SU-DHL-6 (cell line): Measurements from ENCODE around the gene TRPT1.

ENCODE experiments used
- H2AFZ ChIP-seq: fragments of 200-600 bp; sonication (generic); 2 replicates; pipeline ENCODE4 v1.6.1; 2014; ENCODE audit warnings: low read depth, mild to moderate bottlenecking, moderate library complexity, mixed read lengths, antibody characterized with exemption, low read length; ENCODE audit not compliant: severe bottlenecking
- H3F3A ChIP-seq: fragments of 200-600 bp; shearing (Covaris generic); 2 replicates; pipeline ENCODE4 v1.6.0; 2016; ENCODE audit warnings: antibody characterized with exemption, mild to moderate bottlenecking; ENCODE audit not compliant: insufficient read depth
- H3K27ac ChIP-seq: fragments of 200-600 bp; sonication (generic); 2 replicates; pipeline ENCODE4 v1.5.1; 2016; ENCODE audit warnings: low read depth, mild to moderate bottlenecking, low read length, moderate library complexity, mixed read lengths
- H3K27me3 ChIP-seq: fragments of 200-600 bp; sonication (generic), shearing (Covaris generic); 2 replicates; pipeline ENCODE4 v1.6.0; 2014; ENCODE audit warnings: mild to moderate bottlenecking, low read length
- H3K36me3 ChIP-seq: fragments of 200-600 bp; sonication (generic); 2 replicates; pipeline ENCODE4 v1.6.1; 2014; ENCODE audit warnings: mild to moderate bottlenecking, low read length, mixed read lengths
- H3K4me2 ChIP-seq: fragments of 300-600, 200-600 bp; shearing (Covaris generic), sonication (generic); 2 replicates; pipeline ENCODE4 v1.6.0; 2014; ENCODE audit warnings: low read length, low read depth, mild to moderate bottlenecking; ENCODE audit not compliant: poor library complexity, severe bottlenecking
- H3K4me3 ChIP-seq: fragments of 200-600 bp; sonication (generic); 2 replicates; pipeline ENCODE4 v1.5.1; 2014; ENCODE audit warnings: antibody characterized with exemption, low read length, mild to moderate bottlenecking, mixed read lengths; ENCODE audit not compliant: insufficient read depth, poor library complexity, severe bottlenecking
- H3K79me2 ChIP-seq: fragments of 200-600 bp; sonication (generic); 2 replicates; pipeline ENCODE4 v1.6.1; 2014; ENCODE audit warnings: mild to moderate bottlenecking, low read length, moderate library complexity; ENCODE audit not compliant: insufficient read depth
- H3K9ac ChIP-seq: fragments of 200-600 bp; sonication (generic); 2 replicates; pipeline ENCODE4 v1.7.0; 2014; ENCODE audit warnings: mild to moderate bottlenecking, low read length
- H3K9me2 ChIP-seq: fragments of 200-600 bp; sonication (generic); replicated peaks from 2 replicates; pipeline ENCODE4 v1.6.1; 2014; ENCODE audit warnings: low read length; ENCODE audit not compliant: insufficient read depth
- H3K9me3 ChIP-seq: fragments of 200-600 bp; sonication (generic); 2 replicates; pipeline ENCODE4 v1.6.1; 2014; ENCODE audit warnings: low read length, mixed read lengths; ENCODE audit not compliant: insufficient read depth
- H4K20me1 ChIP-seq: fragments of 200-600 bp; sonication (generic); 2 replicates; pipeline ENCODE4 v1.6.1; 2014; ENCODE audit warnings: low read depth, mild to moderate bottlenecking, antibody characterized with exemption, low read length, moderate library complexity, mixed read lengths
- EZH2phosphoT487 ChIP-seq: fragments of 200-600 bp; sonication (generic), shearing (Covaris generic); conservative IDR thresholded peaks from 2 replicates; pipeline ENCODE4 v1.6.1; 2018; ENCODE audit warnings: mild to moderate bottlenecking, antibody characterized with exemption, low read length, moderate library complexity, mixed read lengths
- TF ChIP-seq, protein P1 (sequence below): fragments of 200-600 bp; sonication (generic); IDR thresholded peaks from one replicate; pipeline ENCODE4 v1.5.1; 2017; ENCODE audit warnings: antibody characterized with exemption, mild to moderate bottlenecking, low read length, moderate library complexity; ENCODE audit not compliant: insufficient read depth, poor library complexity, severe bottlenecking

Gene TRPT1

GRCh38 chr11:64263947-64264317, 37.9 kb upstream of the TRPT1 start:
- 0 out of 2 replicates have a peak, but pooled peaks cover 3% of the 10 kb centered on the region for H3K79me2 ChIP-seq
- H3K27me3 ChIP-seq: no peaks in the 10 kb centered on the region
- no peak overlapping the region for H3K4me2 ChIP-seq
- H3K9me2 ChIP-seq: no peaks in the 10 kb centered on the region
- no peaks in the 10 kb centered on the region for H3K36me3 ChIP-seq
- no peak overlapping the region for H3K9ac ChIP-seq
- no peak for TF ChIP-seq EZH2phosphoT487
- TF ChIP-seq, protein P1, sequence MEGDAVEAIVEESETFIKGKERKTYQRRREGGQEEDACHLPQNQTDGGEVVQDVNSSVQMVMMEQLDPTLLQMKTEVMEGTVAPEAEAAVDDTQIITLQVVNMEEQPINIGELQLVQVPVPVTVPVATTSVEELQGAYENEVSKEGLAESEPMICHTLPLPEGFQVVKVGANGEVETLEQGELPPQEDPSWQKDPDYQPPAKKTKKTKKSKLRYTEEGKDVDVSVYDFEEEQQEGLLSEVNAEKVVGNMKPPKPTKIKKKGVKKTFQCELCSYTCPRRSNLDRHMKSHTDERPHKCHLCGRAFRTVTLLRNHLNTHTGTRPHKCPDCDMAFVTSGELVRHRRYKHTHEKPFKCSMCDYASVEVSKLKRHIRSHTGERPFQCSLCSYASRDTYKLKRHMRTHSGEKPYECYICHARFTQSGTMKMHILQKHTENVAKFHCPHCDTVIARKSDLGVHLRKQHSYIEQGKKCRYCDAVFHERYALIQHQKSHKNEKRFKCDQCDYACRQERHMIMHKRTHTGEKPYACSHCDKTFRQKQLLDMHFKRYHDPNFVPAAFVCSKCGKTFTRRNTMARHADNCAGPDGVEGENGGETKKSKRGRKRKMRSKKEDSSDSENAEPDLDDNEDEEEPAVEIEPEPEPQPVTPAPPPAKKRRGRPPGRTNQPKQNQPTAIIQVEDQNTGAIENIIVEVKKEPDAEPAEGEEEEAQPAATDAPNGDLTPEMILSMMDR: no peak
- H3K4me3 ChIP-seq: no peak overlapping the region
- no peaks in the 10 kb centered on the region for H3K9me3 ChIP-seq
- no peak overlapping the region for H3K27ac ChIP-seq
- no peak overlapping the region for H2AFZ ChIP-seq
- no peaks in the 10 kb centered on the region for H4K20me1 ChIP-seq
- H3F3A ChIP-seq: no peaks in the 10 kb centered on the region

DNA sequence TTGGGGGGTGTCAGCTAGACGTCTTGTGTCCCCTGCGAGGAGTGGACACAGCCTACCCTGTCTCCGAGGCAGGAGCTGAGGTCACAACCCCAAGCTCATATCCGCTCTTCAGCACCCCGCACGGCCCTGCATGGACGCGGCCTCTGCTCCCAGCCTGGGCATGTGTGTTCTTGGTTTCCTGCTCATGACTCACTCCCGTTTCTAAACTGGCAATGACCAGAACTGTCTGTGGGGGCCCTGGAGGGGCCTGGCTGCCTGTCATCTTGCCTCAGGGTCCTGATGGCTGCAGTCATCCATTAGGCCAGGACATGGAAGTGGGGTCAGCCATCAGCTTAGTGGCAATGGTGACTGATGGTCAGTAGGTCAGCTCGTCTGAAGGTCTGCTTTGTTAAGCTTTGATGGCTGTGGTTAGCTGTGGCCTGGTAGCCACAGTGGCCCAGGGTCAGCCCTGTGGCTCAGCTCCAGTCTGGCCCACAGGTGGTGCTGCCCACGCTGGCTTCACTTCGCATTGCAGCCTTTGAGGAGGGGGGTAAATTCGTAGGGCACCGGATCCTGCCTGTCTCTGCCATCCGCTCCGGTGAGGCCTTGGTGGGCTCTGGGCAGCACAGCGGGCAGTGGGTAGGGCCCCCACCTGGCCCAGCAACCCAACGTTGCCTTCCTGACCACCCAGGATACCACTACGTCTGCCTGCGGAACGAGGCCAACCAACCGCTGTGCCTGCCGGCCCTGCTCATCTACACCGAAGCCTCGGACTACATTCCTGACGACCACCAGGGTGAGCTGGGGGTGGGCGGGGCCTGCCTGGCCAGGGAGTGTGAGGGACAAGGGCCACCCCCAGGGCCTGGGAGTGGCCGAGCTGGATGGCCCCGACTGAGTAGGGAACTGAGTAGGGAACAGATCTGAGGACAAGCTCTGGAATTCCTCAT, 37.3 kb upstream of the TRPT1 start:
- Histone ChIP-seq H3K79me2 (no peaks in the 10 kb centered on the region), H2AFZ (no peak overlapping the region), H3K9ac (no peak overlapping the region), H3F3A (no peaks in the 10 kb centered on the region), H3K27me3 (no peaks in the 10 kb centered on the region), H3K9me3 (no peaks in the 10 kb centered on the region), H3K4me2 (no peak overlapping the region), H4K20me1 (no peaks in the 10 kb centered on the region), H3K9me2 (no peaks in the 10 kb centered on the region), H3K27ac (no peak overlapping the region), H3K4me3 (no peak overlapping the region), H3K36me3 (no peaks in the 10 kb centered on the region)
- TF ChIP-seq EZH2phosphoT487: no peak
- TF ChIP-seq, protein P1: no peak

GRCh38 chr11:64262271-64263002, 36.5 kb upstream of the TRPT1 start:
- Histone ChIP-seq H3K27me3 (no peaks in the 10 kb centered on the region), H3F3A (no peaks in the 10 kb centered on the region), H3K36me3 (no peaks in the 10 kb centered on the region), H3K9me3 (no peaks in the 10 kb centered on the region), H3K79me2 (no peaks in the 10 kb centered on the region), H2AFZ (no peak overlapping the region), H3K9ac (no peak overlapping the region), H3K4me2 (no peak overlapping the region), H3K27ac (no peak overlapping the region), H3K9me2 (no peaks in the 10 kb centered on the region), H3K4me3 (no peak overlapping the region), H4K20me1 (no peaks in the 10 kb centered on the region)
- TF ChIP-seq EZH2phosphoT487: no peak
- TF ChIP-seq, protein P1: no peak
